Osteoblast (primary cell): ENCODE measurements around the gene COQ10A. TPM values are rescaled to one million over a fixed set of nuclear protein-coding genes. Genes with fewer than 3 reads are reported as not detected.

Source experiments
- DNase-seq: peaks from one replicate; pipeline ENCODE4 v3.0.0; 2011; ENCODE audit warnings: low spot score, mixed read lengths; ENCODE audit not compliant: insufficient read length; ENCODE audit errors: missing footprints
- H2AFZ ChIP-seq: 2 replicates; pipeline ENCODE4 v1.6.0; 2011; ENCODE audit warnings: mild to moderate bottlenecking, low read length
- H3K27ac ChIP-seq: 2 replicates; pipeline ENCODE4 v1.5.1; 2011; ENCODE audit warnings: mild to moderate bottlenecking, low read depth, low read length, moderate library complexity
- H3K27me3 ChIP-seq: 2 replicates; pipeline ENCODE4 v1.6.0; 2012; ENCODE audit warnings: mild to moderate bottlenecking, control low read depth, inconsistent platforms, low read length, moderate library complexity; ENCODE audit not compliant: insufficient read depth
- H3K36me3 ChIP-seq: 2 replicates; pipeline ENCODE4 v1.5.1; 2011; ENCODE audit warnings: mild to moderate bottlenecking, low read length, control low read depth, moderate library complexity; ENCODE audit not compliant: insufficient read depth
- H3K4me1 ChIP-seq: 2 replicates; pipeline ENCODE4 v1.5.1; 2011; ENCODE audit warnings: mild to moderate bottlenecking, low read length, control low read depth, moderate library complexity; ENCODE audit not compliant: insufficient read depth
- H3K4me2 ChIP-seq: 2 replicates; pipeline ENCODE4 v1.6.0; 2011; ENCODE audit warnings: mild to moderate bottlenecking, low read length; ENCODE audit not compliant: insufficient read depth
- H3K4me3 ChIP-seq: fragments of 200-600 bp; sonication (generic); 3 replicates; pipeline ENCODE4 v1.5.1; 2012; ENCODE audit warnings: mild to moderate bottlenecking, low read length, inconsistent platforms; ENCODE audit not compliant: insufficient read depth
- H3K79me2 ChIP-seq: 2 replicates; pipeline ENCODE4 v1.6.0; 2012; ENCODE audit warnings: mild to moderate bottlenecking, low read length, control low read depth, inconsistent platforms; ENCODE audit not compliant: insufficient read depth
- H3K9me3 ChIP-seq: 2 replicates; pipeline ENCODE4 v1.5.1; 2011; ENCODE audit warnings: low read depth, low read length, control low read depth
- H4K20me1 ChIP-seq: 2 replicates; pipeline ENCODE4 v1.6.0; 2012; ENCODE audit warnings: mild to moderate bottlenecking, low read length, control low read depth; ENCODE audit not compliant: insufficient read depth
- CTCF ChIP-seq: IDR thresholded peaks from 2 replicates; pipeline ENCODE4 v1.5.1; 2011; ENCODE audit warnings: mild to moderate bottlenecking, low read depth, low read length, moderate library complexity; ENCODE audit errors: extremely low read depth
- total RNA-seq: library from RNA; depleted of rRNA; stranded (reverse); fragments of >200 nt; gene quantifications from 2 replicates; pipeline ENCODE4 v1.2.3, GENCODE V29; 2012

Gene COQ10A
- 10.1 and 14.4 TPM in 2 replicates for total RNA-seq

- H3K27ac ChIP-seq, result peak within 1 kb of the TSS; percentile 76
These were observed at the start of gene COQ10A for GRCh38 chr12:56266693-56267442. Gene COQ10A (plus strand): TSS chr12:56266942. CDS start chr12:56267119, 177 bp downstream.

DNA sequence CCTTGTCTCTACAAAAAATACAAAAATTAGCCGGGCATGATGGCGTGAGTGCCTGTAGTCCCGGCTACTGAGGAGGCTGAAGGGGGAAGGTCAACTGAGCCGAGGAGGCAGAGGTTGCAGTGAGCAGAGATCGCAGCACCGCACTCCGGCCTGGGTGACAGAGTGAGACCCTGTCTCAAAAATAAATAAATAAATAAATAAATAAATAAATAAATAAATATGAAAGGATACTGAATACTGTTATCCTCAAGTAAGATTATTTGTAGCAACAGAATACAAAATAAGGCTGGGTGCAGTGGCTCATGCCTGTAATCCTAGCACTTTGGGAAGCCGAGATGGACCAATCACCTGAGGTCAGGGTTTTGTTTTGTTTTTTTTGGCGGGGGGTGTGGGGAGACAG, 46.9 kb upstream of the COQ10A start:
- no peak overlapping the region for H3K4me3 ChIP-seq
- no peak overlapping the region for H3K4me2 ChIP-seq
- no peaks in the 10 kb centered on the region for H3K27me3 ChIP-seq
- no peak overlapping the region for H3K27ac ChIP-seq
- H2AFZ ChIP-seq, result no peak overlapping the region
- H3K36me3 ChIP-seq, result peaks cover 20% of the 10 kb centered on the region
- DNase-seq, result no peak
- peaks cover 53% of the 10 kb centered on the region for H3K79me2 ChIP-seq
- no peaks in the 10 kb centered on the region for H3K9me3 ChIP-seq
- no peak for TF ChIP-seq CTCF
- peaks cover 19% of the 10 kb centered on the region for H4K20me1 ChIP-seq
- peaks cover 26% of the 10 kb centered on the region for H3K4me1 ChIP-seq

More at GRCh38 chr12:56266693-56267442, at the start of gene COQ10A:
- no peaks in the 10 kb centered on the region for H3K27me3 ChIP-seq
- peak within 1 kb of the TSS; percentile 92 for H3K4me2 ChIP-seq
- H3K4me1 ChIP-seq, result peaks cover 14% of the 10 kb centered on the region
- DNase-seq, result peak; percentile 99
- H2AFZ ChIP-seq, result peak within 1 kb of the TSS; percentile 98
- H3K9me3 ChIP-seq, result no peaks in the 10 kb centered on the region
- no peaks in the 10 kb centered on the region for H3K79me2 ChIP-seq
- H3K36me3 ChIP-seq, result peaks cover 21% of the 10 kb centered on the region
- peak within 1 kb of the TSS; percentile 81 for H3K4me3 ChIP-seq
- no peaks in the 10 kb centered on the region for H4K20me1 ChIP-seq
- TF ChIP-seq CTCF, result peak; percentile 65

DNA sequence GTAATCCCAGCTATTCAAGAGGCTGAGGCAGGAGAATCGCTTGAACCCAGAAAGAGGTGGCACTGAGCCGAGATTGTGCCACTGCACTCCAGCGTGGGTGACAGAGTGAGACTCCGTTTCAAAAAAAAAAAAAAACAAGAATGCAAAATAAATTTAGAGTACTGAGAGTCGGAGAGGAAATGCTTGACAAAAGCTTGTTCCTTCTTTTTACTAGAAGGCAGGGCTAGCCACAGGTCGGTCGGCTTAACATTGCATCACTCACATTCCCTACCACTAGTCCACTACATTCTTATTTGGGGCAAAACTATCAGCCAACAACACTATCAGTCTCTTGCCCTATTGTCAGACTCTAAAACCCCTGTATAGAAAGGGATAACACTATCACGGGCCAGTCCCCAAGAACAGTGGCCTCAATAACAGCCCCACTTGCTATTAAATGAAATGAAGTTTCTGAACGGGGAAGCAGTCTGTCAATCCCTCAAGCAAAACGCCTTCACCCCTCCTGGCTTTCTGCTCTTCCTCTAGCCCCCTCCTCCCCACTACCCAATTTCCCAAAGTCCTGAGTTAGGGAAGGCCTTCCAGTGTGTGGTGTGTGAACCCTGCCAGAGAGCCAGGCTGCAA, 46.0 kb upstream of the COQ10A start:
- Histone ChIP-seq H3K27me3 (no peaks in the 10 kb centered on the region), H3K79me2 (peaks cover 49% of the 10 kb centered on the region), H3K4me3 (peak overlapping the region; percentile 86), H3K9me3 (no peaks in the 10 kb centered on the region), H3K27ac (peak overlapping the region; percentile 96), H4K20me1 (peaks cover 14% of the 10 kb centered on the region), H3K4me1 (peaks cover 32% of the 10 kb centered on the region), H2AFZ (peak overlapping the region; percentile 6), H3K4me2 (peak overlapping the region; percentile 100), H3K36me3 (peaks cover 12% of the 10 kb centered on the region)
- TF ChIP-seq CTCF, result no peak
- DNase-seq, result peak; percentile 89

DNA sequence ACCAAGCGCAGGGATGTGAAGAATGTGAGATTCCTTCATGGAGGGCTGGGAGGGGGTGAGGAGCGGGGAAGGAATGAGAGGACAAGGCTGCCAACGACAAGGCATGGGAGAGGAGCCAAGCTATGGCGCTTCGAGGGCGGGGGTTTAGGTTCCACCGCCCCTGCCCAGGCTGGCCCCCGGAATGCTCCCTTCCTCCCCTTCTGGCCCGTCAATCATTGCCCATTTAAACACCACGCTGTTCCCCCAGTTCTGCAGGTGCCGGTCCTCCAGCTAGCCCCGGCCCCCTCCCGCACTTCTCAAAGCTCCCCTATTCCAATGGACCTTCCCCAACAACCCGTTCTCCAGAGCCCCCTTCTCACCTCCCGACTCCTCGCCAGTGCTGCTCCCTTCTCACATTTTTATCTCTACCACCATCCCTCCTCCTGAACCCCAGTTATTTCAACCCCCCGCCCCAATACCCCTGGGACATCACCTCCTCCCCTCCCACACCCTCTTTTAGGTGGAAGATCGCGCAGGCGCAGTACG, 45.4 kb upstream of the COQ10A start:
- Histone ChIP-seq H3K4me1 (peaks cover 32% of the 10 kb centered on the region), H3K27me3 (no peaks in the 10 kb centered on the region), H3K9me3 (no peaks in the 10 kb centered on the region), H3K36me3 (peaks cover 7% of the 10 kb centered on the region), H2AFZ (peak overlapping the region; percentile 18), H3K27ac (peak overlapping the region; percentile 96), H4K20me1 (peaks cover 10% of the 10 kb centered on the region), H3K79me2 (peaks cover 45% of the 10 kb centered on the region), H3K4me3 (peak overlapping the region; percentile 86), H3K4me2 (peak overlapping the region; percentile 100)
- no peak for TF ChIP-seq CTCF
- peak; percentile 98 for DNase-seq
